DOHH2 (cell line): ENCODE data around the gene SAFB.

Source experiments
- H3F3A ChIP-seq: fragments of 200-600 bp; sonication (generic), shearing (Covaris generic); 2 replicates; pipeline ENCODE4 v1.6.0; 2016; ENCODE audit warnings: antibody characterized with exemption, mild to moderate bottlenecking; ENCODE audit not compliant: control insufficient read depth, insufficient read depth
- H3K27ac ChIP-seq: fragments of 200-600 bp; sonication (generic); 2 replicates; pipeline ENCODE4 v1.5.1; 2014; ENCODE audit warnings: low read depth, mild to moderate bottlenecking, low read length, moderate library complexity
- H3K27me3 ChIP-seq: fragments of 200-600 bp; sonication (generic); 2 replicates; pipeline ENCODE4 v1.6.1; 2014; ENCODE audit warnings: mild to moderate bottlenecking, low read length, mixed read lengths; ENCODE audit not compliant: control insufficient read depth
- H3K36me3 ChIP-seq: fragments of 200-600 bp; sonication (generic); 2 replicates; pipeline ENCODE4 v1.6.1; 2014; ENCODE audit warnings: mild to moderate bottlenecking, low read length, moderate library complexity, mixed read lengths; ENCODE audit not compliant: control insufficient read depth
- H3K4me1 ChIP-seq: fragments of 200-600 bp; sonication (generic); 2 replicates; pipeline ENCODE4 v1.6.1; 2014; ENCODE audit warnings: mild to moderate bottlenecking, low read length, mixed read lengths; ENCODE audit not compliant: control insufficient read depth
- H3K4me2 ChIP-seq: fragments of 200-600 bp; sonication (generic); 2 replicates; pipeline ENCODE4 v1.6.0; 2014; ENCODE audit warnings: mild to moderate bottlenecking, low read length, moderate library complexity
- H3K4me3 ChIP-seq: fragments of 200-600 bp; sonication (generic); 2 replicates; pipeline ENCODE4 v1.5.1; 2014; ENCODE audit warnings: mild to moderate bottlenecking, low read length, mixed read lengths
- H3K79me2 ChIP-seq: fragments of 200-600 bp; sonication (generic); 2 replicates; pipeline ENCODE4 v1.6.1; 2014; ENCODE audit warnings: mild to moderate bottlenecking, low read length, mixed read lengths; ENCODE audit not compliant: control insufficient read depth
- H3K9me2 ChIP-seq: fragments of 200-600 bp; sonication (generic); replicated peaks from 2 replicates; pipeline ENCODE4 v1.6.1; 2014; ENCODE audit warnings: mild to moderate bottlenecking, low read length, mixed read lengths; ENCODE audit not compliant: control insufficient read depth
- H3K9me3 ChIP-seq: fragments of 200-600 bp; sonication (generic); 2 replicates; pipeline ENCODE4 v1.6.1; 2014; ENCODE audit warnings: antibody characterized with exemption, low read length, mixed read lengths; ENCODE audit not compliant: control insufficient read depth, insufficient read depth
- H4K20me1 ChIP-seq: fragments of 200-600 bp; sonication (generic); 2 replicates; pipeline ENCODE4 v1.6.0; 2014; ENCODE audit warnings: low read depth, mild to moderate bottlenecking, antibody characterized with exemption, low read length, moderate library complexity; ENCODE audit not compliant: control insufficient read depth, insufficient read depth
- CTCF ChIP-seq: fragments of 200-600 bp; sonication (generic); IDR thresholded peaks from one replicate; pipeline ENCODE4 v1.5.1; 2014; ENCODE audit warnings: antibody characterized with exemption, mild to moderate bottlenecking, low read depth, low read length; ENCODE audit not compliant: poor library complexity, severe bottlenecking
- EZH2phosphoT487 ChIP-seq: fragments of 200-600 bp; sonication (generic); IDR thresholded peaks from 2 replicates; pipeline ENCODE4 v1.6.1; 2017; ENCODE audit warnings: borderline replicate concordance, mild to moderate bottlenecking, antibody characterized with exemption, low read length, moderate library complexity, mixed read lengths

SAFB gene

GRCh38 chr19:5683177-5683886 lies 60.4 kb downstream of the SAFB start:
- Histone ChIP-seq H3K27ac (no peak overlapping the region), H3K4me1 (peaks cover 22% of the 10 kb centered on the region), H3K9me2 (no peaks in the 10 kb centered on the region), H3K27me3 (0 out of 2 replicates have a peak, but pooled peaks cover 2% of the 10 kb centered on the region), H3K4me2 (no peak overlapping the region), H4K20me1 (no peaks in the 10 kb centered on the region), H3K9me3 (no peaks in the 10 kb centered on the region), H3K4me3 (no peak overlapping the region), H3K36me3 (no peaks in the 10 kb centered on the region; the same call in 1 of the 2 replicates), H3F3A (no peaks in the 10 kb centered on the region), H3K79me2 (peaks cover 11% of the 10 kb centered on the region)
- no peak for TF ChIP-seq EZH2phosphoT487
- TF ChIP-seq CTCF, result no peak

GRCh38 chr19:5684694-5685430 lies 62.0 kb downstream of the SAFB start:
- H3K27me3 ChIP-seq, result 0 out of 2 replicates have a peak, but pooled peaks cover 2% of the 10 kb centered on the region
- H3K4me2 ChIP-seq, result no peak overlapping the region
- H3K27ac ChIP-seq, result no peak overlapping the region
- no peaks in the 10 kb centered on the region for H3K9me2 ChIP-seq
- H3K9me3 ChIP-seq, result no peaks in the 10 kb centered on the region
- no peaks in the 10 kb centered on the region for H4K20me1 ChIP-seq
- no peak for TF ChIP-seq EZH2phosphoT487
- TF ChIP-seq CTCF, result no peak
- H3K4me1 ChIP-seq, result peaks cover 21% of the 10 kb centered on the region
- no peaks in the 10 kb centered on the region; the same call in 1 of the 2 replicates for H3K36me3 ChIP-seq
- H3K4me3 ChIP-seq, result no peak overlapping the region
- H3F3A ChIP-seq, result peaks cover 5% of the 10 kb centered on the region
- H3K79me2 ChIP-seq, result peaks cover 3% of the 10 kb centered on the region

GRCh38 chr19:5686326-5686646 lies 63.4 kb downstream of the SAFB start:
- Histone ChIP-seq H3K4me3 (peak overlapping the region; percentile 82), H3K4me1 (peaks cover 17% of the 10 kb centered on the region), H3K9me3 (no peaks in the 10 kb centered on the region), H4K20me1 (no peaks in the 10 kb centered on the region), H3K36me3 (peaks cover 11% of the 10 kb centered on the region), H3F3A (peaks cover 5% of the 10 kb centered on the region), H3K9me2 (no peaks in the 10 kb centered on the region), H3K4me2 (peak overlapping the region; percentile 86), H3K27ac (peak overlapping the region; percentile 40; the same call in 1 of the 2 replicates), H3K27me3 (0 out of 2 replicates have a peak, but pooled peaks cover 2% of the 10 kb centered on the region), H3K79me2 (peaks cover 13% of the 10 kb centered on the region)
- TF ChIP-seq CTCF (no peak), EZH2phosphoT487 (no peak)
